Thoracic aorta (tissue), 2 donors: ENCODE results near the gene SEMA4D. TPM values are rescaled to one million over a fixed set of nuclear protein-coding genes. Genes with fewer than 3 reads are reported as not detected.

Experiments used
- ATAC-seq: fragments of 150-250 bp; one replicate; pipeline ENCODE4 v1.8.0; 2017; ENCODE audit warnings: low read depth; ENCODE audit not compliant: insufficient number of reproducible peaks, low FRiP score
- DNase-seq: peaks from one replicate; pipeline ENCODE4 v3.0.0-alpha.2; 2020; ENCODE audit warnings: low spot score
- H3K27ac ChIP-seq, 2 donors: fragments of 200-600 bp; sonication (generic); 1 replicate in 1 of 2; 2 replicates in 1 of 2; pipeline ENCODE4 v1.5.1; 2016; ENCODE audit warnings: mild to moderate bottlenecking in 2 of 2, moderate library complexity in 2 of 2
- H3K27me3 ChIP-seq: fragments of 200-600 bp; sonication (generic); replicated peaks from 2 replicates; pipeline ENCODE4 v1.6.0; 2016; ENCODE audit warnings: mild to moderate bottlenecking; ENCODE audit not compliant: insufficient read depth
- H3K36me3 ChIP-seq: fragments of 200-600 bp; sonication (generic); one replicate; pipeline ENCODE4 v1.5.1; 2016
- H3K4me1 ChIP-seq, 2 donors: fragments of 200-600 bp; sonication (generic); 1 replicate in 1 of 2; 2 replicates in 1 of 2; pipeline versions ENCODE4 v1.5.1 to v1.6.0; 2016; ENCODE audit warnings: low read depth in 2 of 2, mild to moderate bottlenecking in 1 of 2; ENCODE audit not compliant: control insufficient read depth in 1 of 2
- H3K4me3 ChIP-seq: fragments of 200-600 bp; sonication (generic); 2 replicates; pipeline ENCODE4 v1.5.1; 2016; ENCODE audit warnings: mild to moderate bottlenecking
- H3K9me3 ChIP-seq: fragments of 200-600 bp; sonication (generic); 2 replicates; pipeline ENCODE4 v1.5.1; 2016
- CTCF ChIP-seq: fragments of 200-600 bp; sonication (generic); IDR thresholded peaks from one replicate; pipeline ENCODE4 v1.5.1; 2019; ENCODE audit warnings: antibody characterized with exemption
- total RNA-seq, 2 donors: library from RNA; depleted of rRNA; stranded (reverse); fragments of >200 nt; gene quantifications; one replicate each; pipeline versions ENCODE4 v1.1.0 to v1.2.3, GENCODE V29; 2016

SEMA4D gene
- total RNA-seq, 2 donors from 2014 or later = 16.9 to 20.2 TPM

- peaks cover 0 to 10% of the 10 kb centered on the region in 2 donors for H3K4me1 ChIP-seq
- no peak for ATAC-seq
Observed at GRCh38 chr9:89428901-89429890, 68.7 kb downstream of the SEMA4D start.

GRCh38 chr9:89428222-89428761 is 69.6 kb downstream of the SEMA4D start:
- no peak overlapping the region for H3K27ac ChIP-seq

More at GRCh38 chr9:89428901-89429890, 68.7 kb downstream of the SEMA4D start:
- no peaks in the 10 kb centered on the region for H3K36me3 ChIP-seq
- H3K27ac ChIP-seq = no peak overlapping the region
- no peak overlapping the region for H3K4me3 ChIP-seq
- H3K27me3 ChIP-seq = no peaks in the 10 kb centered on the region
- no peak for DNase-seq
- H3K9me3 ChIP-seq = no peaks in the 10 kb centered on the region
- TF ChIP-seq CTCF = no peak

GRCh38 chr9:89427621-89428221 is 70.2 kb downstream of the SEMA4D start:
- no peaks in the 10 kb centered on the region for H3K27me3 ChIP-seq
- no peaks in the 10 kb centered on the region for H3K36me3 ChIP-seq
- ATAC-seq = no peak
- DNase-seq = no peak
- no peak for TF ChIP-seq CTCF
- H3K9me3 ChIP-seq = no peaks in the 10 kb centered on the region
- no peak overlapping the region for H3K27ac ChIP-seq
- peaks cover under 1 to 10% of the 10 kb centered on the region in 2 donors for H3K4me1 ChIP-seq
- no peak overlapping the region for H3K4me3 ChIP-seq

More at GRCh38 chr9:89428222-89428761, 69.6 kb downstream of the SEMA4D start:
- ATAC-seq (no peak), DNase-seq (no peak)
- no peaks in the 10 kb centered on the region for H3K9me3 ChIP-seq
- H3K4me3 ChIP-seq = no peak overlapping the region
- H3K4me1 ChIP-seq = peaks cover 0 to 10% of the 10 kb centered on the region in 2 donors
- no peak for TF ChIP-seq CTCF
- H3K27me3 ChIP-seq = no peaks in the 10 kb centered on the region
- no peaks in the 10 kb centered on the region for H3K36me3 ChIP-seq

DNA sequence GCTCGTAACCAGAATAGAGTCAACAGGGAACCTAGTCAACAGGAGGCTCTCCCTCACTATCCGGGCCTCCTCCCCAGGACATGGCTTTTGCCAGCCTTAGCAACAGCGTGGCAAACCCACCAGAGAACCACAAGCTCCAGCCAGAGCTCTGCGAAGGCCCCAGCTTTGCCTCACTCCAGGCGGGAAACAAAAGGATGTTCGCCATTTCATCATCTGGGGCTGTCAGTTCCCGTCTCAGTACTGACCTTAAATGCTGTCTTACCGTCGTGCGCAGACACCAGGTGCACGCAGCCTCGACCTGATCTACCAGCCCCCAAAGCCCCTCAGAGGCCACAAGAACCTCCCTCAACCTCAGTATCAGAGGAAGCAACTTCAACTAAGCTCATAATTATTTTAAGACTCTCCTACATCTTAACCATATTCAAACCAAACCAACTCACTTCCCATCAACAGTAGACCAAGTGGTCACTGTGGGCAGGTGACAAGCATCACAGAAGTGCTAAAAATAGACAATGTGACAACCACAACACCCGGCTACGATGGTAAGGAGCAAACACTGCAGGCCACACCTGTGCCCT is 71.4 kb downstream of the SEMA4D start:
- DNase-seq (no peak), ATAC-seq (no peak)
- Histone ChIP-seq H3K36me3 (no peaks in the 10 kb centered on the region), H3K4me1 (peaks cover 0 to 3% of the 10 kb centered on the region in 2 donors), H3K27ac (no peak overlapping the region), H3K9me3 (no peaks in the 10 kb centered on the region), H3K4me3 (no peak overlapping the region), H3K27me3 (no peaks in the 10 kb centered on the region)
- no peak for TF ChIP-seq CTCF
